ENCODE measurements around the gene FNDC3B. TPM values are rescaled to one million over a fixed set of nuclear protein-coding genes. Genes with fewer than 3 reads are reported as not detected.

Gene FNDC3B
- total RNA-seq, 1 donor from 2014 or later: 171 TPM

GRCh38 chr3:172067837-172068440, 28.6 kb downstream of the FNDC3B start:
- DNase-seq (ENCODE audit: low spot score) (no peak), ATAC-seq (no peak)
- intact Hi-C loops (cut with DNase I): no loop called here

DNA sequence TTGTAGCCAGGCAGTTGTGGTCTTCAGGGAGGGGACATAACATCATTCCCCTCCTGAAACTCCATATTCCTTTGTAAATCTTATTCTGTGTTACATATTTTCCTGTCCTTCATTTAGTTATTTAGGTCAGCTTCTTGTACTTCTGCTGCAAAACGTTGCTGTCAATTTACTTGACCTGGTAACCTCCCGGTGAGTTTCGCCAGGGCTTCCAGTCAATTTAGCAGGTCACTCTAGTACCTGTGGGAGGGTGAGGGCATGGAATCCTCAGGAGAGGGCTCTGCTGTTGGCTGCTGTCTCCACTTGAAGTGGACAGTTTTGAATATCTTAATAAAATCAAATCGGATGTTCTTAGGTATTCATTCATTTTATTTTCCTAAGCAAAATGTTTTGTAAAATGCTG, 29.6 kb downstream of the FNDC3B start:
- DNase-seq (ENCODE audit: low spot score): no peak
- ATAC-seq: no peak
- intact Hi-C loops (cut with DNase I): no loop called here

GRCh38 chr3:172069478-172069877, 30.1 kb downstream of the FNDC3B start:
- intact Hi-C loops (cut with DNase I): no loop called here

GRCh38 chr3:172070269-172070668, 30.9 kb downstream of the FNDC3B start:
- ATAC-seq: peak; percentile 21
- DNase-seq (ENCODE audit: low spot score): no peak
- intact Hi-C loops (cut with DNase I): no loop called here

More at GRCh38 chr3:172069478-172069877, 30.1 kb downstream of the FNDC3B start:
- no peak for ATAC-seq
- no peak for DNase-seq (ENCODE audit: low spot score)

DNA sequence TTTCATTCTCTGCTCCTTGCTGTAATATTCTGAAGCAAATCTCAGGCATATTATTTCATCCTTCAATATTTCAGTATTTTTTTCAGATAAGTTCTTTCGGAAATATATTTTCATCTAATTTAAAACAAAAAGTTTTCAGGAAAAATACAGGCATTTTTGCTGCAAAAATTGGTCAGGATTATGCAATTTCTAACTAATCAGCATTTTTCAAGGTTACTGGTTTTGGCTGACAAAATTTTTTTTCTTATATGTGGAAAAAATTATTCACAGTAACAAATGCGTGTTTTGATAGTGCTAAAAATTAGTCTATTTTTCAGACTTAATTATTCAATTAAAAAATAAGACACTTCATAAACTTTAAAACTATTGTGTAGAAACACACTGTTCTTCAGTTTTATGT, 31.4 kb downstream of the FNDC3B start:
- no peak for DNase-seq (ENCODE audit: low spot score)

DNA sequence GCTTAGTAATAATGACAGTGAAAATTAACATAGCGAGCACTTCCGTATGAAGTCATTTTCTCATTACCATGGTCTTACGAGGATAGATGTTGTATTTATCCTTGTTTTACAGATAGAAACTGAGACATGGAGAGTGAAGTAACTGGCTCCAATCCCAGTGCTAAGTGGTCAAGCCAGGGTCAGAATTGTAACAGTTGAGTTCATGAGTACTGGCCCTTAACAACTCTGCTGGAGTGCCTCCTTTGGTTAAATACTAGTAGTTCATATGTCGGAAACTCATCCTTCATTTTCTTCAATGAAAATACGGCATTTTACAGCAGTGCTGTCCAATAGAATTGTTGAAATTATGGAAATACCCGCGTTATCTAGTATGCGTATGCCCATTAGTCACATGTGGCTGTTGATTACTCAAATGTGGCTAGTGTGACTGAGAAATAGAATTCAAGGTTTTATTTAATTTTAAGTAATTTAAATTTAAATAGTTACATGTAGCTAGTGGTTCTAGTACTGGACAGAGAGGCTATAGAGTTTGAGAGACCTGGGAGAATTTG, 32.5 kb downstream of the FNDC3B start:
- intact Hi-C loops (cut with DNase I): no loop called here
- no peak for DNase-seq (ENCODE audit: low spot score)
- ATAC-seq: no peak

More for the DNA sequence above, 31.4 kb downstream of the FNDC3B start:
- no peak for ATAC-seq
- intact Hi-C loops (cut with DNase I): no loop called here

DNA sequence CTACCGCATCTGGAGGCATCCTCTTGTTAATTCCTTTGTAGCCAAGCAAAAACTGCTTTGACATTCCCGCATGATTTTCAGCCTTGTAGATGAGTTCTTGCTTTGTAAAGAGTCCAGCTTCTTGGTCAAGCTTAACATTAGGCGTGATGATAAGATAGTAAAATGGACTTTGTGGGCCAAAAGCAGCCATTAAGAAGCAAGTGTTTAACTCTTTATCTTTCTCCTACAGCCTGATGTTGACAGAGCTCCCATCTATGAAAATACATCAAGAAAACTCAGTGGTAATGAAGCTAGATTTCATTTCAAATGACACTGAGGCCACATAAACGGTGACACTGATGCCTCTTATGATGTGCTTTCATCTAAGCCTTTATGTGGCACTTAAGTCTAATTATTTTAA, 33.2 kb downstream of the FNDC3B start:
- ATAC-seq: no peak
- intact Hi-C loops (cut with DNase I): no loop called here
- no peak for DNase-seq (ENCODE audit: low spot score)

DNA sequence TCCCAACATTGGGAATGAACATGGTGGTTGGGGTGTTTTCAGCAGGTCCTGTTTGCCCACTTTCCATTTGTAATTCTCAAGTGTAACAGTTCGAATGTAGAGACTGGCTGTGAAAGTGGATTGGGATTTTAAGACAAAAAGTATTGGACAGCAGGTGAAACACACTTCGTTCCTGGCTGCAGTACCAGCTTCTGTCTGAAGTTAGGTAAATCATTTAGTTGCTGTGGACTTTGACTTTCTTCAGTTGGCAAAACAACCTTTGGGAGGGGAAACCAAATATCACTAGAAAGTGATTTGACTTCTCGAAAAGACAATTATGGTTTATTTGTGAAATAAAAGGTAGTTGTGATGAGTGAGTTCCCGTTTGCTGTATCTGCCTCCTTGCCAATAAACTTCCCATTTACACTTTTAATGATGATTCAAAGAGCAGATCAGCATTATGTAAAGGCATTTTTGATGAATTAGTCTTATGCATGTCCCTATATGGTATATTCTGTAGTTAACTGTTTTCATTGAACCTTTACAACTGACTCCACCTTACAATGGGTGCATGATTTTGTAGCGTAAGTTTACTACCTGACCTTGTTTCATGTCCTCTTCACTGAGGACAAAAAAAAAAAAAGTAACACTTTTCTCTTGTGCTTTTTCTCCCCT, 34.0 kb downstream of the FNDC3B start:
- no peak for DNase-seq (ENCODE audit: low spot score)
- ATAC-seq: no peak
- intact Hi-C loops (cut with DNase I): no loop called here

DNA sequence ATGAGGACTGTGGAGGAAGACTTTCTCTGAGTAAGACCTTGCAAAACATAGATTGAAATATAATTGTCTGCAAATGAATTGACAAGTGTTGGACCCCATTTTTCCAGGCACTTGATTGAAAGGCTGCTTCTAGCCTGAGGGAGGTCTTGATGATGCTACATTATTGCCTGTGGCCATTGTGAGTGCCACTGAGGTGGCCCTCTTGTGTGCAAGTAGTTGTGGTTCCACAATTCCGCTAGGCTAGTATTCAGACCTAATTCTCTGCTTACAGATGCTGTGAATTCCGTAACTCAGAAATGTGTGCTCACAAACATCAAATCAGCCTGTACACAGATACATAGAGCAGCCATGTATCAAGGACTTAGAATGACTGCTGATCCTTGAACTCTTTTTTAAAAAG, 34.7 kb downstream of the FNDC3B start:
- intact Hi-C loops (cut with DNase I): no loop called here
- no peak for ATAC-seq
- DNase-seq (ENCODE audit: low spot score): no peak

GRCh38 chr3:172074586-172074985, 35.2 kb downstream of the FNDC3B start:
- peak; percentile 91 for ATAC-seq
- DNase-seq (ENCODE audit: low spot score): no peak
- intact Hi-C loops (cut with DNase I): no loop called here

DNA sequence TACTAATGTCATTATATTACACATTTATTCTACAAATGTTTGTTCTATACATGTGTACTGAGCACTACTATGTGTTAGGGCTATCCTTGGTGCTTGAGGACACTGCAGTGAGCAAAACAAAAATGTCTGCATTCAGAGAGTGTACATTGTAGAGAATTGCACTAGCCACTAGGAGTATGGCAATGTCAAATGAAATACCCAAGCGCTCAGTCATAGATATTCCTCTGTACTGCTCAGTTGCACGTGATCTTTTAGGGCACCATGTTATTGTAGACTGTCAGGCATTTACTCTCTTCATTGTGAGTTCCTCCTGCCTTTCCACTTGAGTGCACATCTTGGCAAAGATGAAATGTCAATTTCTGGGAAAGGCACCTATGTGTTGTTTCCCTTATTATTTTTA, 36.8 kb downstream of the FNDC3B start:
- no peak for ATAC-seq
- no peak for DNase-seq (ENCODE audit: low spot score)
- intact Hi-C loops (cut with DNase I): no loop called here

DNA sequence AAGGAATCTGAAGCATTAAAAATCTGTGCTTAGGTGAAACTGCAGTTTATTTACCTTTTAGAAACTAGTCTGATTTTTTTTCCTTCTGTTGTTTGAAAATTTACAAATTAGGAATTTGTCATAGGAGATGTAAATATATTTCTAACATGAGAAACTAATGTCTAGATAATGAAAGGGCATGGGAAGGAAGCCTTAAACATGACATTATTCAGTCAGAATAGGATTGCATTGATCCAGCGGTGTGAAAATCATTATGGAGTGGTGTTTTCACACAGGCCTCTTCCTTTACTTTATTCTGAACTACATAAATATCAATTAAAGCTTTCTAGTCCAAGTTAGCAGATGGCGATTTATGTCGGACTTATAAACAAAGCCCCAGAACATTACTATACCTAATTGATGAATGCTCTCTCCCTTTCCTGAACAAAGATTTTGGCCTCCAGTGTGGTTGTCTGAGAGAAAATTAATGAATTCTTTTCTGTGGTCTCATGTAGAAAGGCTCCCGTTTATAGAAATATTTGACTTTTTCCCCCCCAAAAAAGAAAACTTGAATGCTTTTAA, 37.9 kb downstream of the FNDC3B start:
- DNase-seq (ENCODE audit: low spot score) (no peak), ATAC-seq (no peak)
- intact Hi-C loops (cut with DNase I): no loop called here

DNA sequence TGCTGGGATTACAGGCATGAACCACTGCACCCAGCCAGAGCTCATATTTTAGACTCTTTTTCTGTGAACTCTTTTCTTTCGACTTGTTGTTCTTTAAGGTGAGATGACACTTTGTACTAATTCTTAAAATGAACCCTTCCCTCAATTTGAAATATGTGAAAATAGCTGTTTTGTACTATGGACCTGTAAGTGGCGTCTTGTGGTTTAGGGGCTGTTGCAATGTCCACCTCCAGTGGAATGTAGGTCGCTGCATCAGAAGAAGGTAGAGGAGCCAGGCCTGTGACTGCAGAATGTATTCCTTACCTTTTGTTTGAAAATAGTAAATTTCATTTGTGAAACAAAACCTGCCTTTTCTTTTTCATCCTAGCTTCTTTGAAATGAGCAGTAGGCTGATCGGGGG, 38.9 kb downstream of the FNDC3B start:
- intact Hi-C loops (cut with DNase I): no loop called here
- ATAC-seq (no peak), DNase-seq (ENCODE audit: low spot score) (no peak)

GRCh38 chr3:172078721-172079120, 39.3 kb downstream of the FNDC3B start:
- intact Hi-C loops (cut with DNase I): no loop called here
- ATAC-seq (no peak), DNase-seq (ENCODE audit: low spot score) (no peak)

GRCh38 chr3:172079326-172079976, 40.1 kb downstream of the FNDC3B start:
- ATAC-seq: no peak
- no peak for DNase-seq (ENCODE audit: low spot score)
- intact Hi-C loops (cut with DNase I): no loop called here

DNA sequence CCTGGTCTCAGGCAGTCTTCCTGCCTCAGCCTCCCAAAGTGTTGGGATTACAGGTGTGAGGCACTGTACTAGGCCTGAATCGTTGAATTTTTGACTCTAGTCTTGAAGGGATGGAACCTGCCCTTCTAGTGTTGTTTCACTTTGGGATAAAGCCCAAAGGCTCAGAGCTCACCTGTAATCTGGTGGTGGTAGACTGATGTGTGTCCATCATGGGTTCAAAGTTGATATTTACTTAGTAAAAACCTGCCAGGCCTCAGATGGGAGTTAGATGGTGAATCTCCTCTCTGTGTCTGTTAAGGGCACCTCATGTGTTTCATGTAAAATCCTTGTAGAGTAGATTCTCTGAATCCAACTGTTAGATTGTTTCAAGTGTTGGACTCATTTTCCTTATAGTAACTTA, 41.1 kb downstream of the FNDC3B start:
- ATAC-seq (no peak), DNase-seq (ENCODE audit: low spot score) (no peak)
- intact Hi-C loops (cut with DNase I): no loop called here

- DNase-seq (ENCODE audit: low spot score) (no peak), ATAC-seq (peak; percentile 97)
- intact Hi-C loops (cut with DNase I): no loop called here
These were observed 42.9 kb downstream of the FNDC3B start for GRCh38 chr3:172082269-172082668.

DNA sequence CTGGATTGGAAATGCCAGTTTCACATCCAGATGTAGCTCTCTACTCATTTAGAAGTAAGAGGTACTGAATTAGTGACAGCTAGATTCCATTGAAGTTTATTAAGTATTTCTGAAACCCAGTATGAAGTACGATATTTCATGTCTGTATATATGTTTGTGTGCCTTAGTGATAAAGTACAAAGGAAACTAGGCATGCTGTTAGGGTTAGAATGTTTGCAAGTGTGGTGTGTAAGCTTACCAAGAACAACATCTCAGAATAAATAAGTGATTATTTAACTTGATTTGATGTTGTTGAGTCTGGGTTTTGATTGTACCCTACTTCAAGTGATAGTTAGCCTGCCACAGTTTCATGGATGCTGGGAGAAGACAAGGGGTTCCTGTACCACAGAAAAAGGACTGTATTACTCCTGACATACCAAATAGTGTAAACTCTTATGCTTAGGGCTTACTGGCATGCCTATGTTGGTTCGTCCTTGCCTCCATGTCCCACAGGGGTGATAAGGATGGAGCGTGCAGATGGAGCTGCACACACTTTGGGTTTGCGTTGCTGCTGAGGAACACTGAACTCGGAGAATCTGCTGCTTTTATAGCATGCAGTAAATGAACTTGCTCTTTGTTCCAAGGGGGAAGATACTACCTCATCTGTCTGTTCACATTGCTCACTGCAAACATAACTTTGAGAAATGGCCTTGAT, 43.6 kb downstream of the FNDC3B start:
- ATAC-seq (no peak), DNase-seq (ENCODE audit: low spot score) (no peak)
- intact Hi-C loops (cut with DNase I): no loop called here

DNA sequence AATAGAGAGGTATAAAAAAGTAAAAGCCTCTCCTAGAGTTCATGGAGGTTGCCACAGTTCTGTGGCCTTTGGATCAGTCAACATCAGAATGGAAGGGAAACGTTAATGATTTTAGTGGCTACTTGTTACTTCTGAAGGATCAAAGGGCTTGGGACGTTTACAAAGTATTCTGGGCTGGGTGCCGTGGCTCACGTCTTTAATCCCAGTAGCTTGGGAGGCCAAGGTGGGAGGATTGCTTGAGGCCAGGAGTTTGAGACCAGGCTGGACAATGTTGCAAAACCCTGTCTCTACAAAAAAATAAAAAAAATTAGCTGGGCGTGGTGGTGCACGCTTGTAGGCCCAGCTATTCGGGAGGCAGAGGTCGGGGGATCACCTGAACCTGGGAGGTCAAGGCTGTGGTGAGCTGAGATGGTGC, 44.6 kb downstream of the FNDC3B start:
- ATAC-seq (no peak), DNase-seq (ENCODE audit: low spot score) (no peak)
- intact Hi-C loops (cut with DNase I): no loop called here
